ENCODE measurements around the gene TFDP1. TPM values are rescaled to one million over a fixed set of nuclear protein-coding genes. Genes with fewer than 3 reads are reported as not detected.

Gene TFDP1
- polyA plus RNA-seq, 1 of the 3 experiments (the other 2 are of a cell fraction) = 76.7 TPM

- TF ChIP-seq CTCF (IDR thresholded peaks at IDR 0.05) = no peak
- TF ChIP-seq FOXJ3 (CRISPR knock-in tag; IDR thresholded peaks at IDR 0.05) = no peak
- TF ChIP-seq POLR2AphosphoS5 (IDR thresholded peaks at IDR 0.05; ENCODE audit: low read depth, low read length) = no peak
- TF ChIP-seq NFIC (IDR thresholded peaks at IDR 0.05; ENCODE audit: borderline replicate concordance) = peak; percentile 53; the same call in 1 of the 2 replicates
- peak; percentile 36; the same call in 1 of the 2 replicates for TF ChIP-seq MXI1 (IDR thresholded peaks at IDR 0.05; ENCODE audit: low read depth, low read length)
These were observed 45.9 kb upstream of the TFDP1 start (continued) for GRCh38 chr13:113538689-113539058.

GRCh38 chr13:113539176-113539575 is 45.4 kb upstream of the TFDP1 start:
- no peak overlapping the region for H3K4me2 ChIP-seq
- peaks cover 5% of the 10 kb centered on the region for H3F3A ChIP-seq (replicated peaks; ENCODE audit: insufficient read depth)
- no peaks in the 10 kb centered on the region for H3K9me3 ChIP-seq
- H3K9ac ChIP-seq = no peak overlapping the region
- 96% methylated on average over 18 of the region's 18 CpGs for WGBS (ENCODE audit: low lambda C conversion rate)
- peaks cover 55% of the 10 kb centered on the region for H4K20me1 ChIP-seq (ENCODE audit: insufficient read depth)
- ChIA-PET CTCF (interaction anchor here (1.1 to 2.1 kb wide), 2 partner anchors 13 to 23 kb away, joined by 3 to 10 read pairs; no protein-coding TSS in a partner anchor), POLR2A (interaction anchor here (1.3 kb wide), 1 partner anchor 10 kb away, joined by 3 read pairs; no protein-coding TSS in a partner anchor)
- TF ChIP-seq ZBTB33 (IDR thresholded peaks at IDR 0.05; ENCODE audit: borderline replicate concordance, low read depth) (no peak), MAX (IDR thresholded peaks at IDR 0.05; ENCODE audit: low read depth) (no peak), FOXJ3 (CRISPR knock-in tag; IDR thresholded peaks at IDR 0.05) (no peak), POLR2AphosphoS5 (IDR thresholded peaks at IDR 0.05; ENCODE audit: low read depth, low read length) (no peak), TEAD4 (IDR thresholded peaks at IDR 0.05; ENCODE audit: borderline replicate concordance, insufficient read depth) (no peak), CHD2 (IDR thresholded peaks at IDR 0.05; ENCODE audit: low read length, partially characterized antibody) (no peak), EP300 (IDR thresholded peaks at IDR 0.05; ENCODE audit: borderline replicate concordance in 1 of 2, low read depth in 1 of 2, low read length in 1 of 2) (no peak), FOXM1 (IDR thresholded peaks at IDR 0.05; ENCODE audit: low read depth) (no peak), EZH2phosphoT487 (IDR thresholded peaks at IDR 0.05; ENCODE audit: borderline replicate concordance, low read depth) (no peak), MEF2A (IDR thresholded peaks at IDR 0.05; ENCODE audit: borderline replicate concordance, low read depth) (no peak), GABPA (IDR thresholded peaks at IDR 0.05; ENCODE audit: low read depth) (no peak)
- peaks cover 30% of the 10 kb centered on the region for H3K79me2 ChIP-seq (ENCODE audit: insufficient read depth)
- H2AFZ ChIP-seq (ENCODE audit: low read depth) = no peak overlapping the region
- H3K4me3 ChIP-seq (ENCODE audit: low read depth in 2 of 2, low read length in 1 of 2) = no peak overlapping the region
- no peaks in the 10 kb centered on the region for H3K9me2 ChIP-seq
- H3K4me1 ChIP-seq (ENCODE audit: control insufficient read depth in 1 of 2, insufficient read depth in 2 of 2, low read depth in 1 of 2, low read length in 1 of 2) = peaks cover 0 to 33% of the 10 kb centered on the region in 2 experiments; a peak in 2 of 4 replicates
- H3K27ac ChIP-seq (ENCODE audit: low read depth in 2 of 2, low read length in 1 of 2) = peak overlapping the region; percentile 39 to 76; a peak in 3 of 4 replicates
- H3K36me3 ChIP-seq (replicated peaks in 1 of 2; ENCODE audit: control insufficient read depth in 1 of 2, insufficient read depth in 2 of 2, low read length in 1 of 2) = peaks cover 11 to 35% of the 10 kb centered on the region in 2 experiments
- no peak for DNase-seq
- H3K27me3 ChIP-seq (ENCODE audit: insufficient read depth) = no peaks in the 10 kb centered on the region

All from SK-N-SH (cell line).